ENCODE data around the gene TWNK. TPM values are rescaled to one million over a fixed set of nuclear protein-coding genes. Genes with fewer than 3 reads are reported as not detected.

The TWNK gene
- total RNA-seq, 1 experiment from 2014 or later = 13.8 TPM

GRCh38 chr10:101005361-101005760 is 18.0 kb downstream of the TWNK start:
- Mint-ChIP-seq H3K36me3 (ENCODE audit: insufficient read depth, unreplicated experiment) (peaks cover 8% of the 10 kb centered on the region), H3K4me3 (ENCODE audit: low read depth, unreplicated experiment) (no peak overlapping the region), H3K4me1 (ENCODE audit: low read depth, unreplicated experiment) (no peaks in the 10 kb centered on the region), H3K27ac (ENCODE audit: unreplicated experiment) (no peak overlapping the region), H3K27me3 (ENCODE audit: unreplicated experiment) (no peaks in the 10 kb centered on the region), H3K9me3 (ENCODE audit: low read depth, unreplicated experiment) (no peaks in the 10 kb centered on the region)
- CTCF ChIA-PET = no interaction called here
- intact Hi-C loops (cut with micrococcal nuclease; ENCODE audit: unreplicated experiment) = no loop called here
- no peak for DNase-seq
- BruUV-seq (replicated peaks) = no TSS peak
- TF ChIP-seq CTCF (IDR thresholded peaks at IDR 0.05; ENCODE audit: unreplicated experiment) = no peak

- BruUV-seq (replicated peaks) = no TSS peak
- Mint-ChIP-seq H3K4me3 (ENCODE audit: low read depth, unreplicated experiment) (no peak overlapping the region), H3K36me3 (ENCODE audit: insufficient read depth, unreplicated experiment) (peaks cover 3% of the 10 kb centered on the region), H3K9me3 (ENCODE audit: low read depth, unreplicated experiment) (no peaks in the 10 kb centered on the region), H3K4me1 (ENCODE audit: low read depth, unreplicated experiment) (no peaks in the 10 kb centered on the region), H3K27ac (ENCODE audit: unreplicated experiment) (no peak overlapping the region), H3K27me3 (ENCODE audit: unreplicated experiment) (no peaks in the 10 kb centered on the region)
- intact Hi-C loops (cut with micrococcal nuclease; ENCODE audit: unreplicated experiment) = no loop called here
- CTCF ChIA-PET = no interaction called here
- no peak for DNase-seq
- TF ChIP-seq CTCF (IDR thresholded peaks at IDR 0.05; ENCODE audit: unreplicated experiment) = no peak
Observed at GRCh38 chr10:101005869-101006567, 18.7 kb downstream of the TWNK start.

GRCh38 chr10:101006593-101007098 is 19.3 kb downstream of the TWNK start:
- Mint-ChIP-seq H3K4me3 (ENCODE audit: low read depth, unreplicated experiment) (no peak overlapping the region), H3K36me3 (ENCODE audit: insufficient read depth, unreplicated experiment) (no peaks in the 10 kb centered on the region), H3K27me3 (ENCODE audit: unreplicated experiment) (no peaks in the 10 kb centered on the region), H3K9me3 (ENCODE audit: low read depth, unreplicated experiment) (no peaks in the 10 kb centered on the region), H3K4me1 (ENCODE audit: low read depth, unreplicated experiment) (no peaks in the 10 kb centered on the region), H3K27ac (ENCODE audit: unreplicated experiment) (no peak overlapping the region)
- no peak for TF ChIP-seq CTCF (IDR thresholded peaks at IDR 0.05; ENCODE audit: unreplicated experiment)
- CTCF ChIA-PET = no interaction called here
- intact Hi-C loops (cut with micrococcal nuclease; ENCODE audit: unreplicated experiment) = no loop called here
- no TSS peak for BruUV-seq (replicated peaks)
- no peak for DNase-seq

- Mint-ChIP-seq H3K4me1 (ENCODE audit: low read depth, unreplicated experiment) (no peaks in the 10 kb centered on the region), H3K4me3 (ENCODE audit: low read depth, unreplicated experiment) (no peak overlapping the region), H3K27me3 (ENCODE audit: unreplicated experiment) (no peaks in the 10 kb centered on the region), H3K36me3 (ENCODE audit: insufficient read depth, unreplicated experiment) (no peaks in the 10 kb centered on the region), H3K9me3 (ENCODE audit: low read depth, unreplicated experiment) (no peaks in the 10 kb centered on the region), H3K27ac (ENCODE audit: unreplicated experiment) (no peak overlapping the region)
- DNase-seq = no peak
- CTCF ChIA-PET = no interaction called here
- TF ChIP-seq CTCF (IDR thresholded peaks at IDR 0.05; ENCODE audit: unreplicated experiment) = no peak
- intact Hi-C loops (cut with micrococcal nuclease; ENCODE audit: unreplicated experiment) = no loop called here
- no TSS peak for BruUV-seq (replicated peaks)
Observed at GRCh38 chr10:101007099-101007711, 19.9 kb downstream of the TWNK start.
